Activated effector memory CD4-positive, alpha-beta T cell treated with Interleukin-2 at 50 U/mL for 16 hours (primary cell): Measurements from ENCODE around the gene ABCG2.

ENCODE experiments used
- DNase-seq: peaks from one replicate; pipeline ENCODE4 v3.0.0-alpha.2; 2020

Gene ABCG2

GRCh38 chr4:88062311-88062710, 96.1 kb downstream of the ABCG2 start:
- DNase-seq: no peak

GRCh38 chr4:88060431-88060830, 98.0 kb downstream of the ABCG2 start:
- DNase-seq: no peak

GRCh38 chr4:88059766-88060165, 98.7 kb downstream of the ABCG2 start:
- DNase-seq: no peak

- DNase-seq: no peak
Measured at GRCh38 chr4:88058295-88058694, 100.1 kb downstream of the ABCG2 start.

GRCh38 chr4:88054901-88055300, 103.5 kb downstream of the ABCG2 start:
- DNase-seq: no peak

GRCh38 chr4:88054229-88054628, 104.2 kb downstream of the ABCG2 start:
- DNase-seq: no peak

- no peak for DNase-seq
Measured at GRCh38 chr4:88045021-88045420, 113.4 kb downstream of the ABCG2 start.

GRCh38 chr4:88043586-88044340, 114.7 kb downstream of the ABCG2 start:
- no peak for DNase-seq

- DNase-seq: no peak
Measured at GRCh38 chr4:88043001-88043400, 115.4 kb downstream of the ABCG2 start.

GRCh38 chr4:88041626-88042025, 116.8 kb downstream of the ABCG2 start:
- no peak for DNase-seq

- DNase-seq: no peak
Measured at GRCh38 chr4:88040707-88041106, 117.7 kb downstream of the ABCG2 start.
